GM12878 (cell line): ENCODE measurements around the gene NDC80.

ENCODE experiments used
- CTCF ChIP-seq, 3 experiments: IDR thresholded peaks in 2 of 3; conservative IDR thresholded peaks in 1 of 3; 2 replicates each; pipeline ENCODE4 v1.5.1; 2011; ENCODE audit warnings: low read depth in 3 of 3, low read length in 3 of 3, mild to moderate bottlenecking in 3 of 3, control low read depth in 2 of 3, moderate library complexity in 2 of 3, inconsistent platforms in 1 of 3, mixed read lengths in 1 of 3; ENCODE audit not compliant: control insufficient read depth in 2 of 3, insufficient read depth in 1 of 3; ENCODE audit errors: extremely low read depth in 1 of 3
- POLR2A ChIP-seq: IDR thresholded peaks from 2 replicates; pipeline ENCODE4 v1.6.1; 2011; ENCODE audit warnings: low read depth, mild to moderate bottlenecking, low read length
- PRDM15 ChIP-seq: fragments of 450-650 bp; formaldehyde crosslinking; IDR thresholded peaks from 2 replicates; pipeline ENCODE4 v1.4.0; 2020; ENCODE audit warnings: mild to moderate bottlenecking, moderate library complexity
- SIN3A ChIP-seq: IDR thresholded peaks from 2 replicates; pipeline ENCODE4 v1.6.1; 2012; ENCODE audit warnings: low read depth, low read length, improper control_type of control experiment
- YY1 ChIP-seq: IDR thresholded peaks from 2 replicates; pipeline ENCODE4 v1.6.1; 2011; ENCODE audit warnings: low read depth, mild to moderate bottlenecking, low read length
- ZNF207 ChIP-seq: fragments of 450-650 bp; IDR thresholded peaks from 2 replicates; pipeline ENCODE4 v1.6.1; 2014; ENCODE audit warnings: antibody characterized with exemption, mild to moderate bottlenecking, borderline replicate concordance
- ZZZ3 ChIP-seq: IDR thresholded peaks from 2 replicates; pipeline ENCODE4 v1.6.1; 2011; ENCODE audit warnings: low read depth; ENCODE audit not compliant: control insufficient read depth, insufficient read length

DNA sequence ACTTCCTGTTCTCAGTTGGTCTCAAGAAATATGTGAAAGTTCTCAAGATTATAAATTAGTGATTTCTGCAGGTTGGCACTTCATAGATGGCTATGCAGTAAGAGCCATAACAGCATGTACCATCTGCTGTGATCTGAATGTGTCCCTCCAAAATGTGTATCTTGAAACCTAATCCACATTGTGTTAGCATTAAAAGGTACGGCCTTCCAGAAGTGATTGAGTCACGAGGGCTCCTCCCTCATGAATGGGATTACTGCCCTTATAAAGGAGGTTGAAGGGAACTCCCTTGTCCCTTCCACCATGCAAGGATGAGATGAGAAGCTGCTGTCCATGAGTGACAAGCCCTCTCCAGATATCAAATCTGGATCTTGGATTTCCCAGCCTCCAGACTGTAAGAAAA is 45.0 kb upstream of the NDC80 start:
- TF ChIP-seq ZZZ3 (no peak), CTCF (IDR thresholded peaks at IDR 0.05 in 2 of 3, conservative IDR thresholded peaks at IDR 0.05 in 1 of 3; ENCODE audit: control insufficient read depth in 2 of 3, extremely low read depth in 1 of 3, insufficient read depth in 1 of 3, low read depth in 3 of 3, low read length in 3 of 3) (no peak), PRDM15 (CRISPR knock-in tag) (no peak), ZNF207 (no peak), POLR2A (no peak), SIN3A (no peak), YY1 (no peak)
